Endothelial cell of umbilical vein (primary cell): ENCODE measurements around the gene LTBP1. TPM values are rescaled to one million over a fixed set of nuclear protein-coding genes. Genes with fewer than 3 reads are reported as not detected.
A peak's percentile ranks its signal among the peaks of the same experiment; 100 is the strongest.

Source experiments
- BruUV-seq: library from RNA; stranded (reverse); fragments of 400-500 nt; replicated peaks from 2 replicates; lab custom pipeline; 2021; lab: Mats Ljungman, UMichigan
- CTCF ChIA-PET: fragments of 300-600, 350-600 bp; sonication (Branson Sonifier 250); formaldehyde crosslinking; loops from one replicate; lab custom pipeline; 2021; ENCODE audit warnings: antibody characterized with exemption, inconsistent platforms; lab: Charles Lee
- POLR2A ChIA-PET: fragments of 300-600, 350-600 bp; sonication (Branson Sonifier 250); formaldehyde crosslinking; loops from one replicate; lab custom pipeline; 2021; ENCODE audit warnings: antibody characterized with exemption, inconsistent platforms; lab: Charles Lee
- DNase-seq: peaks from one replicate; pipeline ENCODE4 v3.0.0-alpha.2; 2011; ENCODE audit warnings: low read depth, low spot score
- FAIRE-seq: peaks from 2 replicates; lab custom pipeline; 2011; peaks lifted over from hg19 to GRCh38; lab: Jason Lieb, UNC
- H2AFZ ChIP-seq: 2 replicates; pipeline ENCODE4 v1.6.0; 2012; ENCODE audit warnings: low read depth, low read length, control low read depth, inconsistent platforms
- H3K27ac ChIP-seq: 2 replicates; pipeline ENCODE4 v1.5.1; 2011; ENCODE audit warnings: low read depth, mild to moderate bottlenecking, control low read depth, low read length, moderate library complexity; ENCODE audit not compliant: insufficient read depth
- H3K27me3 ChIP-seq, 2 experiments: 2 replicates each; pipeline versions ENCODE4 v1.6.0 to v1.6.1; 2011; ENCODE audit warnings: low read length in 2 of 2, mixed read lengths in 1 of 2; ENCODE audit not compliant: control insufficient read depth in 2 of 2, insufficient read depth in 2 of 2
- H3K36me3 ChIP-seq, 2 experiments: 2 replicates in 1 of 2; 3 replicates in 1 of 2; pipeline ENCODE4 v1.5.1; 2011; ENCODE audit warnings: low read length in 2 of 2, mild to moderate bottlenecking in 1 of 2, moderate library complexity in 1 of 2; ENCODE audit not compliant: control insufficient read depth in 2 of 2, insufficient read depth in 2 of 2; ENCODE audit errors: extremely low read depth in 1 of 2
- H3K4me1 ChIP-seq: 3 replicates; pipeline ENCODE4 v1.5.1; 2011; ENCODE audit warnings: mild to moderate bottlenecking, low read length; ENCODE audit not compliant: control insufficient read depth, insufficient read depth; ENCODE audit errors: extremely low read depth
- H3K4me2 ChIP-seq: 2 replicates; pipeline ENCODE4 v1.6.1; 2011; ENCODE audit warnings: low read length, control low read depth, mixed read lengths; ENCODE audit not compliant: insufficient read depth
- H3K4me3 ChIP-seq, 3 experiments: fragments of 200-600 bp in 1 of 3; sonication (generic), shearing (Covaris generic) in 1 of 3; replicated peaks in 1 of 3; 2 replicates each; pipeline ENCODE4 v1.5.1; 2011 to 2016; ENCODE audit warnings: control low read depth in 3 of 3, low read length in 3 of 3, mild to moderate bottlenecking in 2 of 3, inconsistent platforms in 1 of 3, low read depth in 1 of 3, moderate library complexity in 1 of 3; ENCODE audit not compliant: insufficient read depth in 1 of 3
- H3K79me2 ChIP-seq: 2 replicates; pipeline ENCODE4 v1.6.0; 2012; ENCODE audit warnings: low read length, inconsistent platforms; ENCODE audit not compliant: control insufficient read depth, insufficient read depth
- H3K9ac ChIP-seq: replicated peaks from 2 replicates; pipeline ENCODE3; 2011; ENCODE audit warnings: low read length, control low read depth; ENCODE audit not compliant: insufficient read depth; ENCODE audit errors: extremely low read depth
- H3K9me1 ChIP-seq: replicated peaks from 3 replicates; pipeline ENCODE4 v1.6.0; 2011; ENCODE audit warnings: mild to moderate bottlenecking, low read length; ENCODE audit not compliant: control insufficient read depth, insufficient read depth; ENCODE audit errors: extremely low read depth
- H3K9me3 ChIP-seq: replicated peaks from 2 replicates; pipeline ENCODE4 v1.5.1; 2012; ENCODE audit warnings: low read length, inconsistent platforms; ENCODE audit not compliant: control insufficient read depth, insufficient read depth
- H4K20me1 ChIP-seq: replicated peaks from 2 replicates; pipeline ENCODE3; 2011; ENCODE audit warnings: mild to moderate bottlenecking, low read length; ENCODE audit not compliant: control insufficient read depth, insufficient read depth; ENCODE audit errors: extremely low read depth
- EZH2 ChIP-seq: IDR thresholded peaks from 2 replicates; pipeline ENCODE4 v1.6.1; 2012; ENCODE audit warnings: borderline replicate concordance, low read depth, mild to moderate bottlenecking, moderate library complexity, low read length, inconsistent platforms; ENCODE audit not compliant: severe bottlenecking
- FOS ChIP-seq: IDR thresholded peaks from 2 replicates; pipeline ENCODE4 v1.6.1; 2011; ENCODE audit warnings: mild to moderate bottlenecking, low read length, moderate library complexity, borderline replicate concordance; ENCODE audit not compliant: insufficient read depth
- GATA2 ChIP-seq: IDR thresholded peaks from 2 replicates; pipeline ENCODE4 v1.7.0; 2011; ENCODE audit warnings: low read depth, mild to moderate bottlenecking, moderate library complexity, mixed read lengths, low read length; ENCODE audit not compliant: insufficient read length, insufficient read depth
- JUN ChIP-seq: IDR thresholded peaks from 2 replicates; pipeline ENCODE4 v1.6.1; 2011; ENCODE audit warnings: borderline replicate concordance, low read depth; ENCODE audit not compliant: insufficient read length, insufficient read depth
- MYC ChIP-seq: IDR thresholded peaks from one replicate; pipeline ENCODE4 v1.6.1; 2011; ENCODE audit warnings: mild to moderate bottlenecking, low read depth, low read length
- POLR2A ChIP-seq: IDR thresholded peaks from 2 replicates; pipeline ENCODE4 v1.6.1; 2012; ENCODE audit warnings: low read depth, mild to moderate bottlenecking, control low read depth, low read length
- POLR2AphosphoS5 ChIP-seq: IDR thresholded peaks from 2 replicates; pipeline ENCODE4 v1.6.1; 2012; ENCODE audit warnings: low read depth, mild to moderate bottlenecking, control low read depth, low read length, moderate library complexity; ENCODE audit not compliant: insufficient read depth
- dilution Hi-C: fragments of 300-500 bp; cut with MboI; formaldehyde crosslinking; loops from one replicate; pipeline ENCODE4 v1.15.0; 2019; ENCODE audit warnings: low sequenced_read_pairs; ENCODE audit not compliant: extremely low pct_ligation_motif_present
- intact Hi-C: fragments of 100-400 bp; cut with micrococcal nuclease; formaldehyde crosslinking; loops from one replicate; pipeline ENCODE4 v1.10.0; 2022
- polyA plus RNA-seq, 4 experiments: library from polyadenylated mRNA; depleted of rRNA in 3 of 4; stranded (reverse) in 3 of 4; unstranded in 1 of 4; fragments of >200 nt; gene quantifications; 2 replicates each; pipeline versions ENCODE4 v1.2.1 to v1.2.3, GENCODE V29; 2011 to 2012; ENCODE audit warnings: missing spikeins in 1 of 4
- total RNA-seq: library from RNA; stranded (reverse); gene quantifications from 2 replicates; pipeline ENCODE4 v1.2.3, GENCODE V29; 2021
- TF ChIP-seq, protein P1 (sequence below): IDR thresholded peaks from 2 replicates; pipeline ENCODE4 v1.6.1; 2011; ENCODE audit not compliant: insufficient read depth, insufficient read length
- TF ChIP-seq, protein P2 (sequence below), 2 donors: IDR thresholded peaks; 1 replicate in 1 of 2; 2 replicates in 1 of 2; pipeline ENCODE4 v1.5.1; 2011; ENCODE audit warnings: low read length in 2 of 2, mild to moderate bottlenecking in 2 of 2, moderate library complexity in 2 of 2, control low read depth in 1 of 2, inconsistent platforms in 1 of 2, low read depth in 1 of 2; ENCODE audit not compliant: insufficient read depth in 1 of 2; ENCODE audit errors: extremely low read depth in 1 of 2

The LTBP1 gene
- total and polyA plus RNA-seq, 2 donors (not counting 3 experiments of a cell fraction or from before 2014, with no cell fraction given), result 57.4 to 68.2 TPM

DNA sequence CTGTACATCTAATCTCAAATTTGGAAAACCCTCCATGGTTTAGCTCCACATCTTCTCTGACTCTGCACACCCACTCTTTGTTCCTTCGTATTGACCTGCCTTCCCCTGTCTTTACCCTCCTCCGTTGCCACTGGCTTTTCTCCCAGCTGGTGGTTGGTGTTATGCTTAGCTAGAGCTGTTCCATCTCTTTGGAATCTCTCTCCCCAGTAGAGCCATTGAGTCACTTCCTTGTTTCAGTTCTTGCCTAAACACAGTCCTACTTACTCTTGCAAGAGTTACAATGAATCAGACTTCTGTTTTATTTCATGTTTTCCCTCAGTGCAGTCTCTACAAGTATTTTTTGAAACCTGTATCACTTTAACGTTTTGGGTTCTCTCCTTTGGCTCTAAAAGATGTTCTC, 263.9 kb downstream of the LTBP1 start:
- Histone ChIP-seq H3K79me2 (no peaks in the 10 kb centered on the region), H3K9ac (peak overlapping the region; percentile 70), H2AFZ (no peak overlapping the region), H3K9me1 (no peaks in the 10 kb centered on the region), H3K4me1 (peaks cover 64% of the 10 kb centered on the region), H3K4me3 (no peak overlapping the region), H3K27me3 (no peaks in the 10 kb centered on the region), H3K4me2 (peak overlapping the region; percentile 23), H4K20me1 (no peaks in the 10 kb centered on the region), H3K9me3 (no peaks in the 10 kb centered on the region), H3K27ac (peak overlapping the region; percentile 97), H3K36me3 (no peaks in the 10 kb centered on the region)
- peak; percentile 78 for FAIRE-seq
- BruUV-seq, result no TSS peak
- intact Hi-C loops, result loop anchor here (1.0 to 5.0 kb wide), 6 partner anchors 33 to 162 kb away; no protein-coding TSS in a partner anchor
- ChIA-PET CTCF (interaction anchor here (0.5 to 1.0 kb wide), 2 partner anchors 32 to 612 kb away, joined by 3 read pairs; no protein-coding TSS in a partner anchor), POLR2A (no interaction called here)
- DNase-seq, result peak; percentile 94
- TF ChIP-seq POLR2AphosphoS5 (peak; percentile 74), FOS (peak; percentile 86), GATA2 (peak; percentile 68), EZH2 (no peak), JUN (peak; percentile 73), POLR2A (peak; percentile 43), MYC (no peak)
- TF ChIP-seq, protein P1, sequence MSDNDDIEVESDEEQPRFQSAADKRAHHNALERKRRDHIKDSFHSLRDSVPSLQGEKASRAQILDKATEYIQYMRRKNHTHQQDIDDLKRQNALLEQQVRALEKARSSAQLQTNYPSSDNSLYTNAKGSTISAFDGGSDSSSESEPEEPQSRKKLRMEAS, result no peak
- TF ChIP-seq, protein P2, sequence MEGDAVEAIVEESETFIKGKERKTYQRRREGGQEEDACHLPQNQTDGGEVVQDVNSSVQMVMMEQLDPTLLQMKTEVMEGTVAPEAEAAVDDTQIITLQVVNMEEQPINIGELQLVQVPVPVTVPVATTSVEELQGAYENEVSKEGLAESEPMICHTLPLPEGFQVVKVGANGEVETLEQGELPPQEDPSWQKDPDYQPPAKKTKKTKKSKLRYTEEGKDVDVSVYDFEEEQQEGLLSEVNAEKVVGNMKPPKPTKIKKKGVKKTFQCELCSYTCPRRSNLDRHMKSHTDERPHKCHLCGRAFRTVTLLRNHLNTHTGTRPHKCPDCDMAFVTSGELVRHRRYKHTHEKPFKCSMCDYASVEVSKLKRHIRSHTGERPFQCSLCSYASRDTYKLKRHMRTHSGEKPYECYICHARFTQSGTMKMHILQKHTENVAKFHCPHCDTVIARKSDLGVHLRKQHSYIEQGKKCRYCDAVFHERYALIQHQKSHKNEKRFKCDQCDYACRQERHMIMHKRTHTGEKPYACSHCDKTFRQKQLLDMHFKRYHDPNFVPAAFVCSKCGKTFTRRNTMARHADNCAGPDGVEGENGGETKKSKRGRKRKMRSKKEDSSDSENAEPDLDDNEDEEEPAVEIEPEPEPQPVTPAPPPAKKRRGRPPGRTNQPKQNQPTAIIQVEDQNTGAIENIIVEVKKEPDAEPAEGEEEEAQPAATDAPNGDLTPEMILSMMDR (IDR thresholded peaks at IDR 0.05; ENCODE audit: extremely low read depth in 1 of 2, insufficient read depth in 1 of 2, low read depth in 1 of 2, low read length in 2 of 2), result no peak
- dilution Hi-C loops, result no loop called here
